Activated naive CD8-positive, alpha-beta T cell treated with anti-CD3 and anti-CD28 coated beads, Interleukin-2, amount 50 U/mL, for 16 hours (primary cell): Measurements from ENCODE around the gene CUEDC2.

Experiments used
- DNase-seq: peaks from one replicate; pipeline ENCODE4 v3.0.0-alpha.2; 2020; ENCODE audit warnings: low read depth, low spot score

CUEDC2 gene

DNA sequence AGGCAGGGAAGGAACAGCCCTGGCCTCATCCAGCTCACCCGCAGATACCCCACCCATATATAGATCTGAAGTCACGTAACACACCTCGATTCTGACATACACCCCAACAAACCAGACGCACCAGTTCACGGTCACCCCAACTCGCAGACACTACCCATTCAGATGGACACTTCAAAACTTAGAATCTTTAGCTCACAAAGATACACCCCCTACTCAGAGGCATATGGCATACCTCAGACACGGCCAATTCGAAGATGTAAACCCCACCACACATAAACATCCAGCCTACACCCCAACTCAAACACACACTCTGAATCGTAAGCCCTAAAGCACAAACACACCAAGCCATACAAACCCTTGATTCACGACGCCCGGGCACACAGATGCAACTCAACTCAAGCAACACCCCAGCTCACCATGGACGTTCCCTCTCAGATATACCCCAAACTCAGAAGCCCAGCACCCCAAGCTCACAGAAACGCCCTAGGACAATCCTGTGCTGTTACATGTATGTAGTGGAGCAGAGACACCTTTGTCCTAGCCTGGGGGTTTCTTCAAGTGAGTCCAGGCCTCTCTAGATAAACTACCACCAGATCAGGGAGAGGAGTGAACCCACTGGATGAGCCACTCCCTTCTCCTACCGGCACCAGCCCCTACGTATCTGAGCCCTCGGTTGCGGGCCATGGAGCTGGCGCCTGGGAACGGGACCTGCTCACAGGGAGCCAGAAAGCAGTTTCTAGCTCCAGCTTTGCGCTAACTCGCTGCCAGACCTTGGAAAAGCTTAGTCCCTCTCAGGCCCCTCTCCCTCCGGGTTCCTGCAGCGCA lies 22.6 kb downstream of the CUEDC2 start:
- DNase-seq = no peak

DNA sequence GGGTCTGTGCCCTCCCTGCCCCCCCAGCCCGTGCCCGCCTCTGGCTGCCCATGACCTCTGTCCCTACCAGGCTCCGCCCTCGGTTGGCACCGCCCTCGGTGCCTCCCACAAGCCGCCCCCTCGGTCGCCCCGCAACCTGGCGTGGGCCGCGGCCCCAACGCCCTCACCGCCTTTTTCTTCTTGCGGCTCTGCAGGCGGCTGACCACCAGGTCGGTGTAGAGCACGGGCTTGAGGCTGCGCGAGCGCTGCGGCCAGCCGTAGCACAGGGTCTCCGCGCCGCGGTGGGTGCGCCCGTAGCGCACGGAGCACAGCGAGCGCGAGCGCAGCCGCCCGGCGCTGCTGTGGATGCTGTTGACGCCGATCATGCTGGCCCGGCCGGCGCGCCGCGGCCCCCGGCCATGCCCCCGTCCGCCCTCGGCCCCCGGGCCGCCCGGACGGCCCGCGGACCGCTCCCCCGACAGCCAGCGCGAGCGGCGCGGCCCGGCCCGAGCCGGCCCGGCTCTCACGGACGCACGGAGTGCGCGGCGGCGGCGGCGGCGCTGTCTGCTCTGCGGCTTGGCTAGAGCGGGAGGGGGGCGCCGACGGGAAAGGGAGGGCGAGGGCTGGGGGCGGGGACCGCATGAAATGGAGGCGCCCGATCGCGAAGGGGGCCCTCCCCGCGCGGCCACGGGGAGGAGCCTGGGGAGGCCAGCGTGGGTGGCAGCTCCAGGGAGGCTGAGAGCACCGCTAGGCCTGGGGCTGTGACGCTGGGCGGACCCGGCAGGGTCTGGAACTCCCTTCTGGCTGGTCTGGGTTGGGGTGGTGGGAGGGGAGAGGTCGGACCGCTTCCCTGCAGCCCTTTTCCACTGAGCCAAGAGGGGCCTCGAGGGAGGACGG lies 23.4 kb downstream of the CUEDC2 start:
- peak; percentile 68 for DNase-seq

DNA sequence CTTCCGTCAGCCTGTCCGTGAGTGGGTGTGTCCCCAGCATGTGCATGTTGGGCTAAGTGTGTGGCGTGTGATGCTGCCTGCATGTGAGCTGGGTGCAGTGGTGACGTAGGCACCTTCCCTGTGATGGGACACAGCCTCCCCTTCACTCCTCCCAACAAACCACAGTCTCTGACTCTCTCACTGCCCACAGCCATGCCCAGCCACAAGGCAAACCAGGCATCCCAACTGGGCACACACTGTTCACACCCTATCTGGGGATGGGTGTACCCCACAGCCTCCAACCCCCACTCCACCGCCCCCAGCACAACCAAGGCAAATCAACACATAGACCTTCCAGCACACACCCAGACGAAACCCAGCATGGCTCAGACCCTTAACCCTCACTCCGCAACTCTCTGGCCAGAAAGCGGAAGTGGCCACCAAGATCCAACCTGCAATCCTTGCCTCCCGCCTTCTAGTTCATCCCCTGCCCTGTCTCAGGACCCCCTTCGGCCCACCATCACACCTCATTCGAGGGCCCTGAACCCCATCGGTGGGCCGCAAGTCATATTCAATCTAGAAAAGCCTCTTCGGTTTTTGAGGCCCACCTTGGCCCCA lies 24.1 kb downstream of the CUEDC2 start:
- DNase-seq = no peak

DNA sequence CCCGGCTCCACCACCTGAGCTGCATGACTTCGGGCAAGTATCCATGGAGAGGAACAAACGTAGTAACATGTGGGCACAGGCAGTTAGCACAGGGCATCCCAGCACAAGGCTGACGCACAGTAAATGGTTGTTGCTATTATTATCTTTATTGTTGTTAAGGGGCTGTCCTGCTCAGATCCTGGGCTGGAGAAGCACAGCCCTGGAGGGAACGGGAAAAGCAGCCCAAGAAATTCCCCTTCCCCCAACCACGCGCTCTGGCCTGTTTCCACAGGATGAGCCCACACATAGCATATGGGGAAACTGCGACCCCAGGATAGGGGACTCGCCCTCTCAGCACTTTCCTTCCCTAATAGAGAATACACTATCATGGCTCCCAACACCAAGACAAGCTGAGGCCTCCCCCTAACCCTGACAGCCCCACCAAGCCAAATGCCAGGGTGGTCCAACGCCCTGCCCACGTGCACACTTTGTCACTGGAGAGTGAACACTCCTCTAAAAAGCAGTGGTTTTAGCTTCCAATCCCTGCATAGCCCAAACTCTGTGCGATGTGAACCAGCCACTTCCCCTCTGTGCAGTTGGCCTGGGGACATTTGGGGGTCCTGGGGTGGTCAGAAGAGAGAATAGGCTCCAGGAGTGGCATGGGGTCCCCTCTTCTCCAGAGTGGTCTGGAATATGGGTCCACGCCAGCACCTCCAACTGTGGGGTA lies 24.8 kb downstream of the CUEDC2 start:
- no peak for DNase-seq

DNA sequence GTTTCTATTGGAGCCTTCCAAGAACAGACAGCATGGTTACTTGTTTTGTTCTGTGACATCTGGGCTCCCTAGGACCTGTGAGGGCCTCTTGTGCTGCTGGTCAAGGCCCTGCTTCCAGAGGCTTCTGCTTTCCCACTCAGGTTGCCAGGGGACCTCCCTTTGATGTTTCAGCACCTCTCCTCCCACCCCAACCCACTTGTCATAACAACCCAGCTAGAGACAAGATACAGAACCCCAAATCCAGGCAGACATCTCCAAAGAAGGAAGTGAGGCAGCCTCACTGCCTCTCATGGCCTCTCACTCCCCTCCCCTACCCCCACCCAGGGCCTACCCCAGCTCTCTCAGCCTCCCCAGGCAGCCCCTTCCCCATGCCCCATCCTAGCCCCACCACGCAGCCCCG lies 25.6 kb downstream of the CUEDC2 start:
- no peak for DNase-seq

DNA sequence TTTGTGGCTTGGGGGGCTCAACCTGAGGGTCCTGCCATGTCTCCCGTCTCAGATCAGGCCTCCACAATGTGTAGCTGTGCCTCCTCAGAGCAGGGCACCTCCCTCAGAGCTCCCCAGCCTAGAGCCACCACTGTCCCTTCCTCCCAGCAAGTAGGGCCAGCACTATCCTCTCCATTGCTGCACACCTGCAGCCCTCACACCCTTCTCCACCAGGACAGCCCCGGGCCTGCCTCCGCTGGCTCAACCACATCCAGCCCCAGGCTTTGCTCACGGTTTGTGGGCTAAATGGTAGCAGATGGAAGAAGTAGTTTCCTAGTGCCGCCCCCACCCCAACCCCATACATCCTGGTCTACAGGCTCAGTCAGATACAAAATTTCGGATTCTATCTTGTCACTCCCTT lies 26.7 kb downstream of the CUEDC2 start:
- DNase-seq = no peak

DNA sequence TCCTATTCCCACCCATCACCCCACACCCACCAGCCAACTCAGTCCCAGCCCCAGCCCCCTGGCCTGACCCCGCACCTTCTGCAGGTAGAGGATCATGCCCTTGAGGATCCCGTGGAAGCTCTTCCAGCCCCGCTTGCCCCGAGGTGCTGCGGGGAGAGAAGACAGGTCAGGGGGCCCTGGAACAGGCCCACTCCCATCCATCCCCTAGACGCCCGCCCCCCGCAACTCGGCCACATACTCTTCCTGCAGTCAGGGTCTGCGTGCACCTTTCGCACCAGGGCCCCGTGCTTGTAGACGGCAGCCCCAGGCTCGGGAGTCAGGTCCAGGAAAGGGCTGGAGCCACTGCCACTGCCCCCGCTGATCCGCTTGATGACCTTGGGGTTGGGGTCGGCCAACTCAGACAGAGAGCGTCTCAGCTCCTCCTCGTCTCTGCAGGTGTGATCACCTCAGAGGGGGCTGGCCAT lies 27.2 kb downstream of the CUEDC2 start:
- DNase-seq = no peak

DNA sequence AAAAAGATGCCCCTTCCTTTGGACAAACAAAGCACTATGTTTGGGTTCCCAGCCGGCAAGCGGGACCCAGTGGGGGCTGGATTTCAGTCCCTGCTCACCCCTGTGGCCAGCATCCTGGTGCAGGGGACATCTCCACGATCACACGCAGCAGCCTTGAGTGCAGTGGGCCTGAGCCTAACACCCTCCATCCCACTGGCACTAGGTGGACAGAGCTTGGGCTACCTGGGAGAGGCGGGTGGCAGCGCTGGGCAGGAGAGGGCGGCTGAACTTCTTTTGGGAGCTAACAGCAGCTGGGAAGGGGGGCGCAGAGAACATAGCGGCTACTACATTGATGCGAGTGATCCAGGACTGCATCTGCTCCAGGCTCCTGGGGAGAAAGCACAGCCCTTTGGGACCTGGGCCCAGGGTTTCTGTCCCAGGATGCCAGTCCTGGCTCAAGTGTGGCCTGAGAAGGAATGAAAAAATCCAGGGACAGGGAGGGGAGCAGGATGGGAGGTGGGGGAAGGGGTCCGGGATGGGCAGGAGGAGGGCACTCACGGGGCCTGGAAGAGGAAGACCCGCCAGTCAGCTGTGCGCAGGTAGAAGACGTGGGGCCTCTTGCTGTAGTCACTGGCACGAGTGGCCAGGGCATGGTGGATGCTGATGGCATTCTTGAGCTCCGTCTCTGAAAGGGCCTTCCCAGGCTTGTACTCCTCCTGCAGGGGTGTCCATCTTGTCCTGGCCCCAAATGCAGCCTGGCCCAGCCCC lies 27.8 kb downstream of the CUEDC2 start:
- no peak for DNase-seq

DNA sequence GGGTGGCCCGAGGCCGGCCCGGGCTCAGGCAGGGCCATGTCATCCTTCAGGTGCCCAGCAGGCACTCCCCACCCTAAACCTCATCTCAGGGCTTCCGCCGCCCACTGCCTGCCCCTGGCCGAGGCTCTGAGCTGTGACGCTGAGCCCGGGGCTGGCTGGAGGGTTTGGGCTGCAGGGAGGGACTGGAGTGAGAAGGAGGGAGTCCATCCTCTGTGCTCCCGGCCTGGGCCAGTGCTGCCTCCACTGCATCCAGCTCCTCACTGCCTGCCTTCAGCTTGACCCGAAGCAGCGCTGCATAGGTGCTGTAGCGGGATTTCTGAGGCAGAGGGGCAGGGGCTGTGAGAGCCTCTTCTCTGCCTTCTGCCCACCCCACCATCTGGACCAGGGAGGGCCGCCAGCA lies 29.3 kb downstream of the CUEDC2 start:
- no peak for DNase-seq

DNA sequence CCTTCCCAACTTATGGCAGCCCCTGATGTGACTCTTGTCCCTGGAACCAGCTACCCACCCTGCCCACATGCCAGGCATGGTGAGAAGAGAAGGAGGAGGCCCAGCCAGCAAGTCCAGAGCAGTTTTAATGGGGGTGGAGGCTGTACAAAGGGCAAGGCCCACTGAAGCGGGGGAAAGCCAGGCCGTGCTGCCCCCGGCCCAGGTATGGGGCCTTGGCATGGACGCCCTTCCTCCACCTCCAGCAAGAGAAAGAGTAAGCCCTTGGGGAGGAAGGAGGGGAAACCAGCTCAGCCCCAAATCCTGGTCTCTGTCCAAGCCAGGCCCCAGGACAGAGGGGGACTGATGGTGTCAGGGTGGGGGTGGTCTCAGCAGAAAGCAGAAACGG lies 29.9 kb downstream of the CUEDC2 start:
- DNase-seq = no peak

DNA sequence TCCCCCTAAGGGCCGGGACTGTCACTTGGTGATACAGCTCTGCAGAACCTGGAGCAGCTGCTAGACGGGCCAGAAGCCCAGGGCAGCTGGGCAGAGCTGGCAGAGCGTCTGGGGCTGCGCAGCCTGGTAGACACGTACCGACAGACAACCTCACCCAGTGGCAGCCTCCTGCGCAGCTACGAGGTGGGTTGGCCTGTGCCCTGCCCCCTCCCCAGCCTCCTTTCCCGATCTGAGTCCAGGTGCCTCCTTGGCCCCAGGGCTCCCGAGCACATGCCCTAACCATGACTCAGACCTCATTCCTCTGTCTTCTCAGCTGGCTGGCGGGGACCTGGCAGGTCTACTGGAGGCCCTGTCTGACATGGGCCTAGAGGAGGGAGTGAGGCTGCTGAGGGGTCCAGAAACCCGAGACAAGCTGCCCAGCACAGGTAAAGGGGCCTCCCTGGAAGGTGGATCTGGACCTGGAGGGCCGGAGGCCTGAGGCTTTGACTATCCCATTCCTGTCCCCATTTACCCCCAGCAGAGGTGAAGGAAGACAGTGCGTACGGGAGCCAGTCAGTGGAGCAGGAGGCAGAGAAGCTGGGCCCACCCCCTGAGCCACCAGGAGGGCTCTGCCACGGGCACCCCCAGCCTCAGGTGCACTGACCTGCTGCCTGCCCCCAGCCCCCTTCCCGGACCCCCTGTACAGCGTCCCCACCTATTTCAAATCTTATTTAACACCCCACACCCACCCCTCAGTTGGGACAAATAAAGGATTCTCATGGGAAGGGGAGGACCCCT lies 30.5 kb downstream of the CUEDC2 start:
- DNase-seq = no peak

DNA sequence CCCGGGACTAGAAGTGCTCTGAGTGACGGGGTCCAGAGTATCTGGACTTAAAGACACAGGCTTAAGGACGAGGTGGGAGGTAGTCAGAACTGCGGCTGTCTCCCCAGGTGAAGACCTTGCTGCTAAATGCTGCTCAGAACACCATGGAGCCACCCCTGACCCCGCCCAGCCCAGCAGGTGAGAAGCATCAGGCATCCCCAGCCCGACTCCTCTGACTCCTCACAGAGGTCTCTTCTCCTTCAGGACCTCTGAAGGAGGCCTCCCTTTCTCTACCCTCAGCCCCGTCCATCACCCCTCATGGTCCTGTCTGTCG lies 31.1 kb downstream of the CUEDC2 start:
- no peak for DNase-seq

DNA sequence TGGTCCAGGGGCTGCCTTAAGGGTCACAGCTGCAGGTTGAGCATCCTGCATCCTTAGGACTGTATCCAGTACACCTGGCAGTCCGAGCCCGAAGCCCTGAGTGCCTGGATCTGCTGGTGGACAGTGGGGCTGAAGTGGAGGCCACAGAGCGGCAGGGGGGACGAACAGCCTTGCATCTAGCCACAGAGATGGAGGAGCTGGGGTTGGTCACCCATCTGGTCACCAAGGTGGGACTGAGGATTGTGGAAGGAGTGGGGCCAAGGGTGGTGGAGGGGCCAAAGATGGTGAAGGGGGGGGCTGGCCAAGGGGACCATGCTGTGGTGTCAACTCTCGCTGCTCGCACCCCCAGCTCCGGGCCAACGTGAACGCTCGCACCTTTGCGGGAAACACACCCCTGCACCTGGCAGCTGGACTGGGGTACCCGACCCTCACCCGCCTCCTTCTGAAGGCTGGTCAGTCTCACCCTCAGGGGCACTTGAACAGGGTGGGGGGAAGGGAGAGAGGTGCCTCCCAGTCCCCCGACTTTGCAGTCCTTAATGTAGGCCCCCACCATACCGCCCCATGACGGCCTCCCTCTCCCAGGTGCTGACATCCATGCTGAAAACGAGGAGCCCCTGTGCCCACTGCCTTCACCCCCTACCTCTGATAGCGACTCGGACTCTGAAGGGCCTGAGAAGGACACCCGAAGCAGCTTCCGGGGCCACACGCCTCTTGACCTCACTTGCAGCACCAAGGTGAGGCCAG lies 31.6 kb downstream of the CUEDC2 start:
- no peak for DNase-seq

DNA sequence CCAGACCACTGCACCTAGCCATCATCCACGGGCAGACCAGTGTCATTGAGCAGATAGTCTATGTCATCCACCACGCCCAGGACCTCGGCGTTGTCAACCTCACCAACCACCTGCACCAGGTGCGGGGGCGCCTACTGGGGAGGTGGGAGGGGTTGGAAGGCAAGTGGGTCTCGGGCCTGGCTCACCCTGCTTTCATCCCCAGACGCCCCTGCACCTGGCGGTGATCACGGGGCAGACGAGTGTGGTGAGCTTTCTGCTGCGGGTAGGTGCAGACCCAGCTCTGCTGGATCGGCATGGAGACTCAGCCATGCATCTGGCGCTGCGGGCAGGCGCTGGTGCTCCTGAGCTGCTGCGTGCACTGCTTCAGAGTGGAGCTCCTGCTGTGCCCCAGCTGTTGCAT lies 32.3 kb downstream of the CUEDC2 start:
- DNase-seq = no peak

DNA sequence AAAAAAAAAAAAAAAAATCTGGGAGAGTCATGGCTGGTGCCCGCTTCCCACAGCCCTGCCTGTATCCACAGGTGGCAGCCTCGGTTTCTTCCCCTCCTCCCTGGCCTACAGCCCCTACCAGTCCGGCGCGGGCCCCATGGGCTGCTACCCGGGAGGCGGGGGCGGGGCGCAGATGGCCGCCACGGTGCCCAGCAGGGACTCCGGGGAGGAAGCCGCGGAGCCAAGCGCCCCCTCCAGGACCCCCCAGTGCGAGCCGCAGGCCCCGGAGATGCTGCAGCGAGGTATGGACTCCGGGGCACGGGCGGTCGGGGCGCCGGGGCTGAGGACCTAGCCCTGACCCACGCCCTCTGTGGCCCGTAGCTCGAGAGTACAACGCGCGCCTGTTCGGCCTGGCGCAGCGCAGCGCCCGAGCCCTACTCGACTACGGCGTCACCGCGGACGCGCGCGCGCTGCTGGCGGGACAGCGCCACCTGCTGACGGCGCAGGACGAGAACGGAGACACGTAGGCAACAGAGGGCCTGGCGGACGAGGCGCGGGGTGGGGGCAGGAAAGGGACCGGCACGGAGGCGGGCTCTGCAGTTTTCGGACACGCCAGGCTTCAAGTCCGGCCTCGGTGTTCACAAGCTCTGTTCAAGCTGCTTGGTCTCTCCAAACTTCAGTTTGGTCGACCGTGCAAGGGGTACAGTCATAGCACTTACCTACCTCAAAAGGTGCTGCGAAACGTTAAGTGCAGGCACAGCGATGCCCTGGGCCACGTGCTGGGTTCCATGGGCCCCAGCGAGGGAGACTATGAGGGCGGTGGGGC lies 33.0 kb downstream of the CUEDC2 start:
- DNase-seq = peak; percentile 67

DNA sequence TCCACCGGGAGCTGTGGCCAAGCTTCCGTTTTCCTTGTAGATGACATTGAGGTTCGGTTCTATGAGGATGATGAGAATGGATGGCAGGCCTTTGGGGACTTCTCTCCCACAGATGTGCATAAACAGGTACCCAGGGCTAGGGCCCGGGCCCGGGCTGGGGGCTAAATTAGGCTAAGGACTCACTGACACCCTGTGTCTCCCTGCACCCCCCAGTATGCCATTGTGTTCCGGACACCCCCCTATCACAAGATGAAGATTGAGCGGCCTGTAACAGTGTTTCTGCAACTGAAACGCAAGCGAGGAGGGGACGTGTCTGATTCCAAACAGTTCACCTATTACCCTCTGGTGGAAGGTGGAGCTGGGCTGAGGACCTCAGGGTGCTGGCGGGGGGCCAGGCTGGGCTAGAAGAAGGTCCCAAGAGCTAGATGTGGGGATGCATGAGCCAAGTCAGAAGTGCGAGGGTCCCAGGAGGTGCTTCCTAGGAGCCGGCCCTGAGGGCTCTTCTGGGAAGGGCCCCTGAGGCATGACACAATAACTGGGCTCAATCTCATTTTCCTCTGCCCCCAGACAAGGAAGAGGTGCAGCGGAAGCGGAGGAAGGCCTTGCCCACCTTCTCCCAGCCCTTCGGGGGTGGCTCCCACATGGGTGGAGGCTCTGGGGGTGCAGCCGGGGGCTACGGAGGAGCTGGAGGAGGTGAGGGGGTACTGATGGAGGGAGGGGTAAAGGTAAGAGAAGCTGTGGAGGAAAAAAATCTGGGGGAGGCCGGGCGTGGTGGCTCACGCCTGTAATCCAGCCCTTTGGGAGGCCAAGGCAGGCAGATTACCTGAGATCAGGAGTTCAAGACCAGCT lies 34.0 kb downstream of the CUEDC2 start:
- no peak for DNase-seq

DNA sequence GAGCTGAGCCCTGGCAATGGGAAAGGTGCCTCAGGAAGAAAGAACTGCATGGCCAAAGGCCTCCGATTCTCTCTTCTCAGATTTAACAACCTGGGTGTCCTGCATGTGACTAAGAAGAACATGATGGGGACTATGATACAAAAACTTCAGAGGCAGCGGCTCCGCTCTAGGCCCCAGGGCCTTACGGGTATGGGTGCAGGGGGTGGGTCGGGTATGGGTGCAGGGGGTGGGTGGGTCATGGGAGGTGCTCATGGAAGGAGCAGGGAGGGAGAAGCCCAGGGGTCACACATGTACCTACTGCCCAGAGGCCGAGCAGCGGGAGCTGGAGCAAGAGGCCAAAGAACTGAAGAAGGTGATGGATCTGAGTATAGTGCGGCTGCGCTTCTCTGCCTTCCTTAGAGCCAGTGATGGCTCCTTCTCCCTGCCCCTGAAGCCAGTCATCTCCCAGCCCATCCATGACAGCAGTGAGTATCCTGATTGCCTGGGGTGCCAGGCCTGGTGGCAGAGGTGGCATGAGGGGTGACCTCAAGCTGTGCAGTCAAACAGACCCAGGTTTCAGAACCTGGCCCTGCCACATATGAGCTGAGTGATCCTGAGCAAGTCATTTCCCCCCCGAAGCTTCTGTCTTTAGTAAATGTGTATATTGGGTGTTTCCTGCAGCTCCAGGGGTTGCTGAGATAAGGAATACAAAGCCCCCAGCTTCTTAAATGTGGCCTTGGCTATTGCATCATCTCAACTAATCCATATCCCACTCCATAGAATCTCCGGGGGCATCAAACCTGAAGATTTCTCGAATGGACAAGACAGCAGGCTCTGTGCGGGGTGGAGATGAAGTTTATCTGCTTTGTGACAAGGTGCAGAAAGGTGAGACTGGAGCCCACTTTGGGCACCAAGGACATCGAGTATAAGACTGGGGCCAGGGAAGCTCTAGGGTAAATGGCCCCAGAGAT lies 34.9 kb downstream of the CUEDC2 start:
- DNase-seq = no peak
